Measurements from ENCODE around the gene EML4.

The EML4 gene

GRCh38 chr2:42316910-42317309 lies 147.8 kb downstream of the EML4 start:
- CTCF ChIA-PET: interaction anchor here (1.6 to 1.9 kb wide), 3 partner anchors 10 to 220 kb away, joined by 4 to 5 read pairs (median 4); no protein-coding TSS in a partner anchor

GRCh38 chr2:42317486-42317885 lies 148.3 kb downstream of the EML4 start:
- DNase-seq (ENCODE audit: extremely low spot score): no peak
- TF ChIP-seq CTCF (IDR thresholded peaks at IDR 0.05; ENCODE audit: control extremely low read depth, extremely low read depth, low read depth, missing control alignments): no peak
- CTCF ChIA-PET: interaction anchor here (1.6 kb wide), 1 partner anchor 10 kb away, joined by 4 read pairs; no protein-coding TSS in a partner anchor
- POLR2A ChIA-PET: no interaction called here

More at GRCh38 chr2:42316910-42317309, 147.8 kb downstream of the EML4 start:
- no peak for DNase-seq (ENCODE audit: extremely low spot score)
- POLR2A ChIA-PET: no interaction called here
- TF ChIP-seq CTCF (IDR thresholded peaks at IDR 0.05; ENCODE audit: control extremely low read depth, extremely low read depth, low read depth, missing control alignments): no peak

DNA sequence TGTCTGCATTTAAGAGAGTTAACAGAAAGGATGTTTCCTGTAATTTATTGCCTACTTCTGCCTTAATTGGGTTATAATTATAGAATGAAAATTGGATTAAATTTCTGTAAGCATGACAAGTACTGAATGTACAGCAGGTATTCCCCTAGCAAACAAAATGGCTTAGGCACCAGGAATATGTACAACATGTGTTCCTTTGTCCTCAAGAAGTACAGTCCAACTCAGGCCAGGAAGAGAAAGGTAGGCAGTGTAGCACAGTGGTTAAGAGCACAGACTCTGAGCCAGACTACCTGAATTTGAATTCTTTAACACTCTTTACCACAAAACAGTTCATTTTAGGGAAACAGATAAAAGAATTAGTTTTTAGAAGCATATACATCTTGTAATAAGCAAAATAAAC lies 148.8 kb downstream of the EML4 start:
- TF ChIP-seq CTCF (IDR thresholded peaks at IDR 0.05; ENCODE audit: control extremely low read depth, extremely low read depth, low read depth, missing control alignments): no peak
- ChIA-PET POLR2A (no interaction called here), CTCF (no interaction called here)
- DNase-seq (ENCODE audit: extremely low spot score): no peak

DNA sequence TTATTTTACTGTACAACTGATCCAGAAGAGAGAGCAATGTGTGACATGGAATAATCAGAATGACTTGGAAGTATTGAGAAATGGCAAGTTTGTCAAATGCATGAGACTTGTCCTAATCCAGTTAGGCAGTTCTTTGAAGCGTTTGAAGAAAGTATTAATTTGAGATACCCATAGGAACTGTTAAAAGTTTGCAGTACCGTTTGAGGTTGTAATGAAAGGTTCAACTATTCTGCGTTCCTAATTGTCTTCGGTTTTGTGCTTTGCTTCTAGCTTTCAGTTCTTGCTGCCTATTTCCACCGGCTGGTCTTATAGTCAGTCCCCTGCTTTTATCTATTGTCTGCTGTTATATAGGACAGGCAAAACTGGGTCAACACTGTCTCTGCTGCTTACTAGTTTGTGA lies 150.1 kb downstream of the EML4 start:
- DNase-seq (ENCODE audit: extremely low spot score): no peak
- ChIA-PET POLR2A (no interaction called here), CTCF (interaction anchor here (1.4 kb wide), 1 partner anchor 10 kb away, joined by 4 read pairs; no protein-coding TSS in a partner anchor)
- no peak for TF ChIP-seq CTCF (IDR thresholded peaks at IDR 0.05; ENCODE audit: control extremely low read depth, extremely low read depth, low read depth, missing control alignments)

DNA sequence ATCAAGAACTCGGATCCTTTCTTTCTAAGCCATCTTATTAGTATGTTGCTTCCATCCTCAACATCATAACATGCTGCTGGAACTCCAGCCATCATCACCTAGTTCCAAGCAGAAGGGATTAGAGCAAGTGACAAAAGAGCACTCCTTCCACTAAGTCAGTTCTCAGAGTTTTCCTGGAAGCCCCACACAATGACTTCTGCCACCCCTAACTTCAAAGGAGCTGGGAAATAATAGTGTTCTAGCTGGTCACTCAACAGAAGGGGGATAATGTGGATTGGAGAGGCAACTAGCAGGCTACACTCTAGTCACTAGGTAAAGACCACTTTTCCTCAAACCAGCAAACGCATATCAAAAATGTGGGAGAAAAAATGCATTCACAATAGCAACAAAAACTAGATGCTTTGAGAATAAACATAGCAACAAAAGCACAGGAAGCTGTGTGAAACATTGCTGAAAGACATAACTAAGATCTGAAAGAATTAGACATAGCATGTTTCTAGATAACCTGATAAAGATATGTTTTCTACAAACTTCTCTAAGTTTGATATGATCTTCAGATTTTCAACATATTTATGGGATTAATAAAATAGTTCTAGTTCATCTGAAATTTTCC lies 152.4 kb downstream of the EML4 start:
- POLR2A ChIA-PET: no interaction called here
- CTCF ChIA-PET: interaction anchor here (1.0 to 1.3 kb wide), 2 partner anchors 15 to 227 kb away, joined by 3 read pairs; no protein-coding TSS in a partner anchor
- no peak for DNase-seq (ENCODE audit: extremely low spot score)
- no peak for TF ChIP-seq CTCF (IDR thresholded peaks at IDR 0.05; ENCODE audit: control extremely low read depth, extremely low read depth, low read depth, missing control alignments)

- no peak for TF ChIP-seq CTCF (IDR thresholded peaks at IDR 0.05; ENCODE audit: control extremely low read depth, extremely low read depth, low read depth, missing control alignments)
- DNase-seq (ENCODE audit: extremely low spot score): no peak
- POLR2A ChIA-PET: no interaction called here
- CTCF ChIA-PET: interaction anchor here (7.9 kb wide), 1 partner anchor 228 kb away, joined by 102 read pairs; no protein-coding TSS in a partner anchor
Measured at GRCh38 chr2:42324244-42324643, 155.1 kb downstream of the EML4 start.

Measured in GM10248 (cell line).